RWPE2 (cell line): ENCODE results near the gene ADCY2.
A peak's percentile ranks its signal among the peaks of the same experiment; 100 is the strongest.

ENCODE experiments used
- ATAC-seq: fragments of 200-7000 bp; cut with Tn5 transposase; 3 replicates; pipeline ENCODE4 v1.9.1; 2021; ENCODE audit warnings: low read depth
- DNase-seq: peaks from one replicate; pipeline ENCODE4 v3.0.0-alpha.2; 2020; ENCODE audit warnings: low spot score
- H3K27ac ChIP-seq: fragments of 450-650 bp; 2 replicates; pipeline ENCODE4 v1.5.1; 2017; ENCODE audit warnings: mild to moderate bottlenecking; ENCODE audit not compliant: poor library complexity, severe bottlenecking
- H3K27me3 ChIP-seq: fragments of 250-450 bp; sonication (Bioruptor Pico); 2 replicates; pipeline ENCODE4 v1.5.1; 2021; ENCODE audit warnings: mild to moderate bottlenecking, moderate library complexity; ENCODE audit not compliant: insufficient read depth, poor library complexity, severe bottlenecking
- H3K36me3 ChIP-seq: fragments of 250-450 bp; sonication (Bioruptor Pico); 2 replicates; pipeline ENCODE4 v1.5.1; 2020; ENCODE audit warnings: low read depth, mild to moderate bottlenecking, moderate library complexity
- H3K4me1 ChIP-seq: fragments of 250-450 bp; sonication (Bioruptor Pico); 2 replicates; pipeline ENCODE4 v1.5.1; 2021; ENCODE audit warnings: mild to moderate bottlenecking, moderate library complexity; ENCODE audit not compliant: insufficient read depth, poor library complexity, severe bottlenecking
- H3K4me3 ChIP-seq: fragments of 250-450 bp; sonication (Bioruptor Pico); 2 replicates; pipeline ENCODE4 v1.5.1; 2021; ENCODE audit warnings: mild to moderate bottlenecking, moderate library complexity; ENCODE audit not compliant: severe bottlenecking
- H3K9me3 ChIP-seq: fragments of 250-450 bp; sonication (Bioruptor Pico); 2 replicates; pipeline ENCODE4 v1.5.1; 2021; ENCODE audit warnings: mild to moderate bottlenecking, moderate library complexity; ENCODE audit not compliant: severe bottlenecking
- CTCF ChIP-seq: fragments of 450-650 bp; IDR thresholded peaks from one replicate; pipeline ENCODE4 v1.5.1; 2017; ENCODE audit warnings: mild to moderate bottlenecking, moderate library complexity; ENCODE audit not compliant: poor library complexity, severe bottlenecking

ADCY2 gene

DNA sequence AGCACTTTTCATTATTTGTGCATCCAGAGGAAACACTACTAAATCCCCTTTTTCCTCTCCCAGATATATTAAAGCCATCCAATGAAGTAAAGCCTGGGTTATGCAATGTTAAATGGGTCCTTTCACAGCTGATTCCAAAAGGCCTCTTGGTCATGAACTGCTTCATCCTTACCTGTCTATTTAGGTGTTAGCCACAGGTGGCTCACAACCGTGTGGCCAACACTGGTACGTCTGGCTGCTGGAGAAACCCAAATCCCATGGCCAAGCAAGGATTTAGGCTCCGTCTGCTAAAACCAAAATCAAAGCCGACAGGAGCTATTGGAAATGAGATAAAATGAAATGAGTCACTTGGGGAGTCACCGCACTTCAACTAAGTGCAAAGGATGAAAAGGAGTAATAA is 193.9 kb downstream of the ADCY2 start:
- Histone ChIP-seq H3K27me3 (peaks cover 12% of the 10 kb centered on the region), H3K9me3 (peaks cover 5% of the 10 kb centered on the region), H3K27ac (no peak overlapping the region), H3K4me1 (no peaks in the 10 kb centered on the region), H3K4me3 (no peak overlapping the region), H3K36me3 (no peaks in the 10 kb centered on the region)
- DNase-seq (no peak), ATAC-seq (no peak)
- no peak for TF ChIP-seq CTCF

DNA sequence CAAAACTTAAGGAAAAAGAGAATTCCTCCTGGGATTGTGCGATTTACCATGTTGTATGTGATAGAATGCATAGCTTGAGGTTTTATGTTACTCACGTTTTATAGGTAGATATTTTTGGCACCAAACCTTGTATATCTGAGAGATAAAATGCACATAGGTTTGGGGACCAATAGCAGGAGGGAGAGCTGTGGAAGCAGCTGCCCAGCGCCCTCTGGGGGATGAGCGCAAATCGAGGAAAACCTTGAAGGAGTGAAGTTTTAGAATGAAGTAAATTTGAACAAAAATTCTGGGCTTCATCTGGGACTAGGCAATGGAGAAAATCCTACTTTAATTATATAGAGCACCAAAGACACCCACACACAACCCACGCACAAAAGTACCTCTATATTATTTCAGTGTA is 197.0 kb downstream of the ADCY2 start:
- DNase-seq (no peak), ATAC-seq (no peak)
- Histone ChIP-seq H3K27ac (no peak overlapping the region), H3K9me3 (no peaks in the 10 kb centered on the region), H3K4me3 (no peak overlapping the region), H3K4me1 (no peaks in the 10 kb centered on the region), H3K27me3 (peaks cover 16% of the 10 kb centered on the region), H3K36me3 (no peaks in the 10 kb centered on the region)
- TF ChIP-seq CTCF = peak; percentile 41

DNA sequence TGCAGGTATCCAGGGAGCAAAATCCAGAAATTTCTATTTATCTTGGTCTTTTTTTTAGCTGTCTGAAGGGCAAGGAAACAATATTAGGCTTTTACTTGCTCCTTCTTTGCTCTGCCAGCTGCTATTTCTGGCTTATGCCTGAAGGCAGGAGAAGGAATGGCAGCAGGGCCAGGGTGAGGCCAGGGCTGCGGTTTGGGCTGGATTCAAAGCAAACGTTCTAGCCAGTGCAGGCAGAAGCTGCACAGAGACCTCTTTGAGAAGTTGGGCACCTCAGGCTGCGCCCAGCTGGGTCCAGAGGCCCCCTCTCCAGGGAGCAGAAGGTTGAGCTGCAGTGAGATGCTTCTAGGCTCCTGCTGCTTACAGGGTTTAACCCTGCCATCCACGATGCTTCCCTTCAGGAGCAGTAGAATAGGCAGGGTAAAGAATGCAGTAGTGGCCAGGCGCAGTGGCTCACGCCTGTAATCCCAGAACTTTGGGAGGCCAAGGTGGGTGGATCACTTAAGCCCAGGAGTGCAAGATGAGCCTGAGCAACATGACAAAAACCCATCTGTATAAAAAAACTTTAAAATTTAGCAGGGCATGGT is 201.2 kb downstream of the ADCY2 start:
- Histone ChIP-seq H3K4me3 (no peak overlapping the region), H3K4me1 (no peaks in the 10 kb centered on the region), H3K27me3 (peaks cover 4% of the 10 kb centered on the region), H3K9me3 (no peaks in the 10 kb centered on the region), H3K27ac (no peak overlapping the region), H3K36me3 (no peaks in the 10 kb centered on the region)
- peak; percentile 46; the same call in 2 of the 3 replicates for ATAC-seq
- DNase-seq = no peak
- TF ChIP-seq CTCF = no peak

DNA sequence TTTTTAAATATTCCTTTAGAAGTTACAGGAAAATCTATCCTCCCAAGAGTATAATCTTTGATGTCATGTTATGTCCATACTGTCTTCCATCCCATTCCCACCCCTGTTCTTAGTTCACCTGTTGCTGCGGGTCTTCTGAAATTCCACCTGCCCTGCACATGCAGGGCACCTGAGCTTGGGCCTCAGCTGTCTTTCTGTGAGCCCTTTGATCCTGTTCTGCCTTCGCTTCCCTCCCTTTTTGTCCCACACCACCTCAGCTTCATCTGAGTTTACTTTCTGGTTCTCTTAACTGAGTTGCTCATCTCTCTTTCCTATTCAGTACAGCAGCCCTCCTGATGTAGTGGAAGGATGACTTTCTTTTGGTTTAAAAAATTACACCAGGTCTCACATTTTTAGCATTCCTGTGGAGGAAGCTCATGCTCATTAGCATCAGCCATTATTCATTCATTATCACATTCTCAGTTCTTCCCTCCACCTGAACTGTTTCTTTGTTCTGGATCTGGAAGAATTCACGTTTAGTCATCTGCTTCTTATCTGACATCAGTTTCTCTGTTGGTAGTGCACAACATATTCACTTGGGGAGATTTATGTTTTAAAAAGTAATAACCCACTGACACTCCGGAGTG is 211.0 kb downstream of the ADCY2 start:
- DNase-seq (no peak), ATAC-seq (no peak)
- Histone ChIP-seq H3K9me3 (peaks cover 7% of the 10 kb centered on the region), H3K27ac (no peak overlapping the region), H3K4me3 (no peak overlapping the region), H3K4me1 (no peaks in the 10 kb centered on the region), H3K27me3 (no peaks in the 10 kb centered on the region), H3K36me3 (no peaks in the 10 kb centered on the region)
- no peak for TF ChIP-seq CTCF

GRCh38 chr5:7608772-7609171 is 212.8 kb downstream of the ADCY2 start:
- ATAC-seq = no peak
- Histone ChIP-seq H3K4me3 (no peak overlapping the region), H3K36me3 (no peaks in the 10 kb centered on the region)

More at GRCh38 chr5:7608772-7609171, 212.8 kb downstream of the ADCY2 start:
- Histone ChIP-seq H3K27ac (no peak overlapping the region), H3K9me3 (peaks cover 5% of the 10 kb centered on the region), H3K4me1 (no peaks in the 10 kb centered on the region), H3K27me3 (no peaks in the 10 kb centered on the region)
- no peak for DNase-seq
- TF ChIP-seq CTCF = no peak
